Esophagus muscularis mucosa (tissue), 4 donors: ENCODE data around the gene GRM6. TPM values are rescaled to one million over a fixed set of nuclear protein-coding genes. Genes with fewer than 3 reads are reported as not detected.

ENCODE experiments used
- DNase-seq: peaks from one replicate; pipeline ENCODE4 v3.0.0-alpha.2; 2017; ENCODE audit errors: extremely low spot score
- H3K27ac ChIP-seq, 4 donors: fragments of 200-600 bp; sonication (generic); replicated peaks in 1 of 4; 1 replicate in 3 of 4; 2 replicates in 1 of 4; pipeline ENCODE4 v1.5.1; 2016 to 2019; ENCODE audit warnings: mild to moderate bottlenecking in 1 of 4
- H3K27me3 ChIP-seq, 4 donors: fragments of 200-600 bp; sonication (generic); one replicate each; pipeline versions ENCODE4 v1.5.1 to v1.6.0; 2016 to 2019
- H3K36me3 ChIP-seq, 4 donors: fragments of 200-600 bp; sonication (generic); one replicate each; pipeline ENCODE4 v1.5.1; 2016 to 2019
- H3K4me1 ChIP-seq, 4 donors: fragments of 200-600 bp; sonication (generic); one replicate each; pipeline ENCODE4 v1.5.1; 2016 to 2019
- H3K4me3 ChIP-seq, 4 donors: fragments of 200-600 bp; sonication (generic); 1 replicate in 2 of 4; 2 replicates in 2 of 4; pipeline ENCODE4 v1.5.1; 2016 to 2019; ENCODE audit warnings: mild to moderate bottlenecking in 4 of 4, moderate library complexity in 1 of 4
- H3K9me3 ChIP-seq, 4 donors: fragments of 200-600 bp; sonication (generic); 1 replicate in 3 of 4; 2 replicates in 1 of 4; pipeline ENCODE4 v1.5.1; 2016 to 2019
- CTCF ChIP-seq, 3 experiments: fragments of 200-600 bp in 2 of 3; fragments of 450-650 bp in 1 of 3; sonication (generic) in 2 of 3; IDR thresholded peaks; one replicate each; pipeline ENCODE4 v1.5.1; 2017 to 2019; ENCODE audit warnings: antibody characterized with exemption in 3 of 3, mild to moderate bottlenecking in 2 of 3, moderate library complexity in 1 of 3
- EP300 ChIP-seq: sonication (generic); formaldehyde crosslinking; IDR thresholded peaks from one replicate; pipeline ENCODE4 v1.6.1; 2017; ENCODE audit warnings: antibody characterized with exemption
- POLR2A ChIP-seq: fragments of 450-650 bp; IDR thresholded peaks from one replicate; pipeline ENCODE4 v1.6.1; 2017; ENCODE audit warnings: antibody characterized with exemption, moderate library complexity, mild to moderate bottlenecking, low read depth
- POLR2AphosphoS5 ChIP-seq, 2 donors: sonication (generic); formaldehyde crosslinking; IDR thresholded peaks; one replicate each; pipeline ENCODE4 v1.6.1; 2017; ENCODE audit warnings: antibody characterized with exemption in 2 of 2
- WGBS: methylation state at CpG from one replicate; pipeline ENCODE4 v1.1.5; 2018; 5-methylcytosine and 5-hydroxymethylcytosine counted together
- intact Hi-C: fragments of 100-400 bp; cut with DNase I; formaldehyde crosslinking; loops from one replicate; pipeline ENCODE4 v1.15.1; 2023
- total RNA-seq, 4 donors: library from RNA; depleted of rRNA; stranded (reverse); fragments of >200 nt; gene quantifications; one replicate each; pipeline versions ENCODE4 v1.1.0 to v1.2.1, GENCODE V29; 2016

GRM6 gene
- total RNA-seq = not detected

GRCh38 chr5:178994580-178995340 is at the start of gene GRM6:
Gene GRM6 (minus strand): TSS chr5:178995320. CDS start chr5:178994944, 376 bp downstream.
- Histone ChIP-seq H3K9me3 (peaks cover 0 to 14% (median 5%) of the 10 kb centered on the region in 4 donors), H3K27me3 (peaks cover 0 to 64% (median 0%) of the 10 kb centered on the region in 4 donors), H3K27ac (no peak within 1 kb of the TSS), H3K4me3 (peak within 1 kb of the TSS in 1 of 4 donors; percentile 7), H3K4me1 (peaks cover 0 to 16% (median 3%) of the 10 kb centered on the region in 4 donors), H3K36me3 (no peaks in the 10 kb centered on the region)
- intact Hi-C loops = no loop called here
- no peak for DNase-seq
- TF ChIP-seq CTCF (IDR thresholded peaks at IDR 0.05) = no peak
- no peak for TF ChIP-seq EP300
- no peak for TF ChIP-seq POLR2AphosphoS5 (IDR thresholded peaks at IDR 0.05)
- no peak for TF ChIP-seq POLR2A
- 3% methylated on average over 16 of the region's 97 CpGs for WGBS

- WGBS = 83% methylated on average over 2 of the region's 2 CpGs
- Histone ChIP-seq H3K27me3 (no peaks in the 10 kb centered on the region), H3K9me3 (peaks cover 0 to 30% (median 11%) of the 10 kb centered on the region in 4 donors), H3K27ac (no peak overlapping the region), H3K4me3 (no peak overlapping the region), H3K36me3 (no peaks in the 10 kb centered on the region), H3K4me1 (no peaks in the 10 kb centered on the region)
- TF ChIP-seq POLR2AphosphoS5 (IDR thresholded peaks at IDR 0.05) (no peak), CTCF (IDR thresholded peaks at IDR 0.05) (no peak), EP300 (no peak), POLR2A (no peak)
- intact Hi-C loops = no loop called here
- DNase-seq = no peak
Observed at GRCh38 chr5:179044765-179045164, 49.6 kb upstream of the GRM6 start.

GRCh38 chr5:179033004-179033580 is 38.0 kb upstream of the GRM6 start:
- WGBS = 98% methylated on average over 7 of the region's 7 CpGs

GRCh38 chr5:179023528-179024189 is 28.5 kb upstream of the GRM6 start, which contains the start of gene ZNF879:
Gene ZNF879 (plus strand): TSS chr5:179023804. CDS start chr5:179025005, 1,201 bp downstream.
- H3K9me3 ChIP-seq = peaks cover 3 to 26% (median 24%) of the 10 kb centered on the region in 4 donors
- no peaks in the 10 kb centered on the region for H3K27me3 ChIP-seq
- H3K36me3 ChIP-seq = peaks cover 25 to 38% (median 30%) of the 10 kb centered on the region in 4 donors
- peak within 1 kb of the TSS; percentile 85 to 93 (median 90) for H3K27ac ChIP-seq
- intact Hi-C loops = loop anchor here (2.0 to 5.0 kb wide), 2 partner anchors 35 to 81 kb away; partner anchors contain the start of gene ZNF454
- DNase-seq = peak; percentile 98
- peak in 1 of 3 experiments; percentile 11 for TF ChIP-seq CTCF (IDR thresholded peaks at IDR 0.05)
- no peak for TF ChIP-seq EP300
- peak; percentile 81 to 93 for TF ChIP-seq POLR2AphosphoS5 (IDR thresholded peaks at IDR 0.05)
- no peak for TF ChIP-seq POLR2A
- H3K4me3 ChIP-seq = peak within 1 kb of the TSS; percentile 76 to 95 (median 78)
- under 1% methylated on average over 14 of the region's 72 CpGs for WGBS
- H3K4me1 ChIP-seq = peaks cover 11 to 19% (median 15%) of the 10 kb centered on the region in 4 donors

More at GRCh38 chr5:179033004-179033580, 38.0 kb upstream of the GRM6 start:
- Histone ChIP-seq H3K27me3 (no peaks in the 10 kb centered on the region), H3K9me3 (peaks cover 51 to 100% (median 99%) of the 10 kb centered on the region in 4 donors), H3K36me3 (peaks cover 52 to 65% (median 58%) of the 10 kb centered on the region in 4 donors), H3K27ac (no peak overlapping the region), H3K4me1 (no peaks in the 10 kb centered on the region), H3K4me3 (peak overlapping the region in 1 of 4 donors; percentile 6)
- intact Hi-C loops = no loop called here
- no peak for DNase-seq
- TF ChIP-seq EP300 = no peak
- no peak for TF ChIP-seq POLR2AphosphoS5 (IDR thresholded peaks at IDR 0.05)
- TF ChIP-seq POLR2A = no peak
- TF ChIP-seq CTCF (IDR thresholded peaks at IDR 0.05) = no peak
